GM12864 (cell line): ENCODE measurements around the gene TMEM62.
"Not testable (repeated sequence)": the region's sequence is repeated elsewhere in the genome, so short reads cannot be mapped to it uniquely, and the experiment has no call there.

Experiments
- DNase-seq: peaks from one replicate; pipeline ENCODE4 v3.0.0-alpha.2; 2011; ENCODE audit warnings: low read depth
- H3K4me3 ChIP-seq: 2 replicates; pipeline ENCODE4 v1.5.1; 2011; ENCODE audit warnings: mild to moderate bottlenecking, low read depth, low read length, control low read depth
- TF ChIP-seq, protein P1 (sequence below): IDR thresholded peaks from 2 replicates; pipeline ENCODE4 v1.5.1; 2011; ENCODE audit warnings: low read depth, mild to moderate bottlenecking, moderate library complexity, low read length, control low read depth, inconsistent platforms; ENCODE audit errors: missing control alignments

Gene TMEM62

DNA sequence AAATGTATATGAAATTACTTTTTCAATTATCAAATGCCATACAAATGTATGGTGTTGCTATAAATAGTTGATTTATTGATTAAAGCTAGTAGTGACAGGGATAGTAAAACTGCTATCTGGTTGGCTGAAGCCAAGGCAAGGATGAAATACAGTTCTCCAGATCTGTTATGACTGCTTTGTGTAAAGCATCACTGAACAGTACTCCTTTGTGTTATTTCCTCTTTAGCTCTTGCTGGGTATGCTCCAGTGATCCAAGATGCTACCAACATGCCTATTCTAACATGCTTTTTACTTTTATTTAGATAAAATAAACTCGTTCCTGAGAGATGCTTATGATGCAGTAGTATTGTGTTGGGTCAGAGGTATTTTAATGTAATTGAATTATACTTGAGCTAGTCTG is 15.1 kb upstream of the TMEM62 start:
- DNase-seq = no peak
- H3K4me3 ChIP-seq = no peak overlapping the region
- TF ChIP-seq, protein P1, sequence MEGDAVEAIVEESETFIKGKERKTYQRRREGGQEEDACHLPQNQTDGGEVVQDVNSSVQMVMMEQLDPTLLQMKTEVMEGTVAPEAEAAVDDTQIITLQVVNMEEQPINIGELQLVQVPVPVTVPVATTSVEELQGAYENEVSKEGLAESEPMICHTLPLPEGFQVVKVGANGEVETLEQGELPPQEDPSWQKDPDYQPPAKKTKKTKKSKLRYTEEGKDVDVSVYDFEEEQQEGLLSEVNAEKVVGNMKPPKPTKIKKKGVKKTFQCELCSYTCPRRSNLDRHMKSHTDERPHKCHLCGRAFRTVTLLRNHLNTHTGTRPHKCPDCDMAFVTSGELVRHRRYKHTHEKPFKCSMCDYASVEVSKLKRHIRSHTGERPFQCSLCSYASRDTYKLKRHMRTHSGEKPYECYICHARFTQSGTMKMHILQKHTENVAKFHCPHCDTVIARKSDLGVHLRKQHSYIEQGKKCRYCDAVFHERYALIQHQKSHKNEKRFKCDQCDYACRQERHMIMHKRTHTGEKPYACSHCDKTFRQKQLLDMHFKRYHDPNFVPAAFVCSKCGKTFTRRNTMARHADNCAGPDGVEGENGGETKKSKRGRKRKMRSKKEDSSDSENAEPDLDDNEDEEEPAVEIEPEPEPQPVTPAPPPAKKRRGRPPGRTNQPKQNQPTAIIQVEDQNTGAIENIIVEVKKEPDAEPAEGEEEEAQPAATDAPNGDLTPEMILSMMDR = no peak

DNA sequence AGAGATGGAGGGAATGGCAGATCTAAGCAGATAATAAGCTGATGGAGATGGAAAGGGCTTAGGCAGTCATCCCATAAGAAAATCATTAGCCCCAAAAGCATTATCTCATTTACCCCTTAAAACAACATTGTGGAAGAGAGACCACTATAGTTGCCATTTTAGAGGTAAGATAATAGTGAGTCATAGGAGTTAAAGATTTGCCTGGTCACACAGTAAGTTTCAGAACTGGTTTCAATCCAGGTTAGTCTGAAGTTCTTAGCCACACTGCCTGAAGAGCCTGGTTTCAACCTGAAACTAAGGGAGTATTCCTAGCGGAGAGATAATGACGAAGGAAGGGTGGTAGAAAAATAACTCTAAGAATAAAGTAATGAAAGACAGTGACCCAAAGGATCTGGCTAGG is 14.6 kb upstream of the TMEM62 start:
- TF ChIP-seq, protein P1 = no peak
- H3K4me3 ChIP-seq = no peak overlapping the region
- no peak for DNase-seq

DNA sequence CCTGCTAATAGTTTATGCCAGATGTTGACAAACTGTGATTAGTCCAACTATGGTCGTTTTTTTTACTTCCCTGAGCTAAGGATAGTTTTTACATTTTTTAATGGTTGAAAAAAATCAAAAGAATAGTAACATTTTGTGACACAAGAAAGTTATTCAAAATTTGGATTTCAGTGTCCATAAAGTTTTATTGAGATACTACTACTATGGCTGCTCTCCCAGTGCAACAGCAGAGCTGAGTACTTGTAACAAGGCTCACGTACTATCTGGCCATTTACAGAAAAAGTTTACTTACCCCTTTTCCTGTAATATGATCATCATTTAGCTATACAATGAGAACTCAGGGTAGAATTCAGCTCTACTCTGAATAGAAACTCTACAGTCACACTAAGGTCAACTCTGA is 11.5 kb upstream of the TMEM62 start:
- no peak for DNase-seq
- H3K4me3 ChIP-seq = no peak overlapping the region
- TF ChIP-seq, protein P1 = no peak

DNA sequence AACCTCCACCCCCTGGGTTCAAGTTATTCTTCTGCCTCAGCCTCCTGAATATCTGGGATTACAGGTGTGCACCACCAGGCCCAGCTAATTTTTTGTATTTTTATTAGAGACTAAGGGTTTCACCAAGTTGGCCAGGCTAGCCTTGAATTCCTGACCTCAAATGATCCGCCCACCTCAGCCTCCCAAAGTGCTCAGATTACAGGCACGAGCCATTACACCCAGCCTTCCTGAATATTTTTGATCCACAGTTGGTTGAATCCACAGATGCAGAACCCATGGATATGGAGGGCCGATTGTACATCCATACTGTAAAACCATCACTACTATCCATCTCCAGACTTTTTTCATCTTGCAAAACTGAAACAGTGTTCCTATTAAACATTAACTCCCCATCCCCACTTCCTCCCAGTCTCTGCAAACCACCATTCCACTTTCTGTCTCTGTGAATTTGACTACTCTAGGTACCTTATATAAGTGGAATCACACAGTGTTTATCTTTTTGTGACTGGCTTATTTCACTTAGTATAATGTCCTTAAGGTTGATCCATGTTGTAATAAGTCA is 8.2 kb upstream of the TMEM62 start:
- TF ChIP-seq, protein P1 = no peak
- no peak overlapping the region for H3K4me3 ChIP-seq
- no peak for DNase-seq

DNA sequence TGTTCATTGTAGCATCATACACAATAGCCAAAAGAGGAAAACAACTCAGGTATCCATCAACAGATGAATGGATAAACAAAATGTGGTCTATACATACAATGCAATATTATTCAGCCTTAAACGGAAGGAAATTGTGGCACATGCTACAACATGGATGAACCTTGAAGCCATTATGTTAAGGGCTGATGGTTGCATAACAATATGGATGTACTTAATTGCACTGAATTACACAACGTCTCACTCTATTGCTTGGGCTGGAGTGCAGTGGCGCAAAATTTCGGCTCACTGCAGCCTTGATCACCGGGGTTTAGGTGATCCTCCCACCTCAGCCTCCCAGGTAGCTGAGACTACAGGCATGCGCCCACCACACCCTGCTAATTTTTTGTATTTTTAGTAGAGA is 7.0 kb upstream of the TMEM62 start:
- no peak for DNase-seq
- TF ChIP-seq, protein P1 = no peak
- H3K4me3 ChIP-seq = no peak overlapping the region

DNA sequence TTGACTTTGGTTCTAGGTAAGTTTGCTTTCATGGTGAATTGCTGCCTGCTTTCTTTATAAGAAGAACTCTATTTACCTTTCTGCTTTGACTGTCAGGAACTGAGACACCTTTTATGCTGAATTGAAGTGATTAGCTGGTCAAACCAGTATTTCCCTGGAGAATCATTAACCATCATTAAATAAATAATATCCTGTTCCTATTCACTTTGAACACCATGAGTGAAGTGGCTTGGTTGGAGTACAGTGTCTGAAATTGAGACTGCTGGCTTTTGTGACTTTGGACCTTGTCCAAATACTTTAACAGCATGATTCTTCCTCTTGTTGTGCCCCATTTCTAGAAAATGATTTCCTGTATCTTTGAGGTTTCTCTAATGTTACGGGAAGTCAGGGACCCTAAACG is 5.6 kb upstream of the TMEM62 start:
- TF ChIP-seq, protein P1 = no peak
- no peak overlapping the region for H3K4me3 ChIP-seq
- DNase-seq = no peak

DNA sequence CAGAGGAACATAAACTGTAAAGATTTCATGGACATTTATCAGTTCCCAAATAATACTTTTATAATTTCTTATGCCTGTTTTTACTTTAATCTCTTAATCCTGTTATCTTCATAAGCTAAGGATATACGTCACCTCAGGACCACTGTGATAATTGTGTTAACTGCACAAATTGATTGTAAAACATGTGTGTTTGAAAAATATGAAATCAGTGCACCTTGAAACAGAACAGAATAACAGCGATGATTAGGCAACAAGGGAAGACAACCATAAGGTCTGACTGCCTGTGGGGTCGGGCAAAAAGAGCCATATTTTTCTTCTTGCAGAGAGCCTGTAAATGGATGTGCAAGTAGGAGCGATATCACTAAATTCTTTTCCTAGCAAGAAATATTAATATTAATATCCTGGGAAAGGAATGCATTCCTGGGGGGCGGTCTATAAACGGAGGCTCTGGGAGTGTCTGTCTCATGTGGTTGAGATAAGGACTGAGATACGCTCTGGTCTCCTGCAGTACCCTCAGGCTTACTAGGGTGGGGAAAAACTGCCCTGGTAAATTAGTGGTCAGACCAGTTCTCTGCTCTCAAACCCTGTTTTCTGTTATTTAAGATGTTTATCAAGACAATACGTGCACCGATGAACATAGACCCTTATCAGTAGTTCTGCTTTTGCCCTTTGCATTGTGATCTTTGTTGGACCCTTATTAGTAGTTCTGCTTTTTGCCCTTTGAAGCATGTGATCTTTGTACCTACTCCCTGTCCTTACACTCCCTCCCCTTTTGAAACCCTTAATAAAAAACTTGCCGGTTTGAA is 5.0 kb upstream of the TMEM62 start:
- not testable (repeated sequence) for DNase-seq, H3K4me3 ChIP-seq
